Right ventricle myocardium superior (tissue), 1 donor: ENCODE data around the gene TMCO4. TPM values are rescaled to one million over a fixed set of nuclear protein-coding genes. Genes with fewer than 3 reads are reported as not detected.

Source experiments
- ATAC-seq: fragments of 200-7000 bp; cut with Tn5 transposase; one replicate; pipeline ENCODE4 v1.9.1; 2020; ENCODE audit warnings: mild to moderate bottlenecking; ENCODE audit not compliant: poor library complexity
- DNase-seq: peaks from one replicate; pipeline ENCODE4 v3.0.0-alpha.2; 2020
- intact Hi-C: fragments of 100-400 bp; cut with DNase I; formaldehyde crosslinking; loops from one replicate; pipeline ENCODE4 v1.11.2; 2022
- total RNA-seq: library from RNA; stranded (reverse); fragmentation: NEBNext Ultra II Directional; extraction: Animal tissue kit (Norgen Biotek cat#: 25700); gene quantifications from one replicate; pipeline ENCODE4 v1.2.1, GENCODE V29; 2021
- donor health status: DM: no; HTN: yes; CAD: no; lungs with severe emphysema.

Gene TMCO4
- total RNA-seq, 1 donor from 2014 or later: 8.1 TPM

GRCh38 chr1:19814681-19815503 lies 15.2 kb upstream of the TMCO4 start, which contains the start of gene RNF186:
TSS of gene RNF186 (minus strand) at chr1:19815283. CDS start at chr1:19815101, 182 bp downstream.
- DNase-seq: no peak
- peak; percentile 63 for ATAC-seq
- intact Hi-C loops: no loop called here

GRCh38 chr1:19814244-19814661 lies 14.5 kb upstream of the TMCO4 start:
- ATAC-seq: no peak
- no peak for DNase-seq
- intact Hi-C loops: no loop called here

DNA sequence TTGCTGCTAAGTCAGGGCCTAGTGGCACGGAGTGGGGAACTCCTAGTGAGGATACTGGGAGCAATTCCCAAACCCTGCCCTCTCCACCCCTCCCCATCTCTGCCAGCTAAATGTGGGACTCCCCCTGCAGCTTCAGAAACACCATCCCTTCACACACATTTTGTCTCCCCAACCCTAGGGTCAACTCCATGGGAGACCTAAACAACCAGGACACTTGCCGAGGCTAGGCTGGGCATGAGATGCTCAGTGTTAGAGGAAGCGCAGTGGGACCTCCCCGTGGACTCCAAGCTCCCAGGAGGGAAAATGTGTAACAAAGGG lies 13.9 kb upstream of the TMCO4 start:
- no peak for ATAC-seq
- intact Hi-C loops: no loop called here
- no peak for DNase-seq

GRCh38 chr1:19812875-19813642 lies 13.3 kb upstream of the TMCO4 start:
- DNase-seq (no peak), ATAC-seq (no peak)
- intact Hi-C loops: no loop called here

- DNase-seq (peak; percentile 52), ATAC-seq (peak; percentile 59)
- intact Hi-C loops: no loop called here
Observed at GRCh38 chr1:19811206-19811851, 11.6 kb upstream of the TMCO4 start.

- intact Hi-C loops: no loop called here
- ATAC-seq (no peak), DNase-seq (no peak)
Observed at GRCh38 chr1:19809044-19809750, 9.5 kb upstream of the TMCO4 start.

DNA sequence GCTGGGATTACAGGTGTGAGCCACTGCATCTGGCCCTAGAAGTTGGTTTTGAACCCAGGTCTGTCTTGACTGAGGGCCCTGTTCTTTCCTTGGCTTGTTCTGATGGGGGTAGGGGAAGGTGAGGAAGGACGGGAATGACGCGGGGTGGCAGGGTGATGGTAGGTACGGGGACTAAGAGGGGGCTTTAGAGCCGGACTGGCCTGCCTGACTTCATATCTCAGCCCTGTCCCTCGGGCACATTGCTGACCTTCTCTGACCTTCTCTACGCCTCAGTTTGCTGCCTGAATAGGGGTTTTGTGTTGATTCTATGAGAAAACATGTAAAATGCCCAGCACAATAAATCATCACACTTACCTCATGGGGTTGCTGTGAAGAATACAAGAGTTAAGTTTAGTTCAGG lies 8.6 kb upstream of the TMCO4 start:
- no peak for DNase-seq
- intact Hi-C loops: no loop called here
- no peak for ATAC-seq

GRCh38 chr1:19804831-19805251 lies 5.1 kb upstream of the TMCO4 start:
- DNase-seq (no peak), ATAC-seq (no peak)
- intact Hi-C loops: no loop called here

GRCh38 chr1:19802269-19802668 lies 2.6 kb upstream of the TMCO4 start:
- ATAC-seq (no peak), DNase-seq (no peak)
- intact Hi-C loops: no loop called here

GRCh38 chr1:19800076-19800804 lies 524 bp upstream of the TMCO4 start:
- ATAC-seq: peak; percentile 59

DNA sequence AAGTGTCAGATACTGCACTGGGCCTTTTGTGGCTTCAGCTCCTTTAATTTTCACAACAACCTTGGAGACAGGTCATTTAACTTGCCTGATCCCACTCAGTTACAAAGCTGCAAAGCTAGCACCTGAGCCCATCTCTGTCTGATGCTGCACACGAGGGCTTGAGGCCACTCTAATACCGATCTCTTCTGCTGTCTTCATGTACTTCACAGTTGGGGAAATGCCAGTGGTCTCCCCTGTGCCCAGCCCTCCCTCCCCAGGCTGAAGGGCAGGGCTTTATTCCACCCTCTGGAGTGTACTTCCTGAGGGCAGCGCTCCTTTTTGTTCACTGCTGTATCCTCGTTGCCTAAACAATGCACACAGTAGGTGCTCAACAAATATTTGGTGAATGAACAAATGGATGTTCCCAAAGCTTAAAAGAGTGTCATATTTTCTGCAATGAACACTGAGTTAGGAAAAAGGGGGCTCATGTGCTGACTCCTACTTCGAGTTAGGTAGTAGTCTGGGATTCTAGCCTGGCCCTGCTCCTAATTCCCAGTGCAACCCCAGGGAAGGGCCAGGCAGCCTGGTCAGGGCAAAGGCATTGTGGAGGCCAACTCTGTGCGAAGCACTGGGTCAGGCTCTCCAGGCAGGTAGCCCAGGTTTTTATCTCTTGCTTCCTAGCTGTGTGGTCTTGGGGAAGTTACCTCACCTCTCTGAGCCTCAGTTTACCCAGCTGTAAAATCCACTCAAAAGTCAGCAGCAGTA lies 1.1 kb downstream of the TMCO4 start:
- DNase-seq (no peak), ATAC-seq (peak; percentile 13)
- intact Hi-C loops: no loop called here

More at GRCh38 chr1:19800076-19800804, 524 bp upstream of the TMCO4 start:
- intact Hi-C loops: no loop called here
- peak; percentile 72 for DNase-seq

- DNase-seq (no peak), ATAC-seq (no peak)
- intact Hi-C loops: no loop called here
Observed at GRCh38 chr1:19797827-19798226, 1.9 kb downstream of the TMCO4 start.

DNA sequence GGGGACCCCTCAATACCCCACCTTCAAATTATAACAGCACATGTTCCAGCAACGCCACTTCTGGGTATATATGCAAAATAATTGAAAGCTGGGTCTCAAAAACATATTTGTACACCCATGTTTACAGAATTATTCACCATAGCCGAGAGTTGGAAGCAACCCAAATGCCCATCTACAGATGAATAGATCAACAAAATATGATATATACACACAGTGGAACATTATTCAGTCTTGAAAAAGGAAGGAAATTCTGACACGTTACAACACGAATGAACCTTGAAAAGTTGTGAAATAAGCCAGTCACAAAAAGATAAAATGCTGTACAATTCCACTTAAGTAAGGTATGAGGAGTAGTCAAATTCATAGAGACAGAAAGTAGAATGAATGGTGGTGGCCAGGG lies 5.1 kb downstream of the TMCO4 start:
- intact Hi-C loops: no loop called here
- ATAC-seq: no peak

DNA sequence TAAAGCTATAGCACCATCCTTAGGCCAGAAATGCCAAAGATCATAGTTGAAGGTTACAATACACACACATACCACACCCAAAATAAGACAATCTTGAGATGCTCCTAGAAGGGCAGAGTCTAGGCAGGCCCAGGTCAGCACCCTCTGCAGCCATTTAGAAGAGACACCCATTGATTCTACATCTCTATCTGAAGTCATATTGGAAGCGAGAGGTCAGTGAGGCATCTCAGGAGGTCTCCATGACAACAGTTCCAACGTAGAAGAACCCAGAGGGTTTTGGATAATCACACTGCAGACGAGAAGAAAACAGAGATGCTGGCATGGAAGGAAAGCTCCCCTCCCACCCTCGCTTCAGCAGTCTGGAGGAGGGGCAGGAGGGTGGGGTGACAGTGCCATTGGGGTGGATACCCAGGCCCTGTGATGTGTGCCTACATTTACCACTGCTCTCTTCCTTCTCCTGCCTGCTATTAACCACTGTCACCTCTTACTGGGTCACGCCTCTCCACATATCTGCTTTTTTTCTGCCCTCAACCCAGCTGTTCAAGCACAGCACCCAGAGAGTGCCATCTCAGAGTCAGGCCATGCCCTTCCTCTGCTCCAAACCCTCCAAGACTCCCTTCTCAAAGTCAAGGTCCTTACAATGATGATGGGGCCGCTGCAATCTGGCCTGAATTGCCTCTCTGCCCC lies 6.2 kb downstream of the TMCO4 start:
- no peak for DNase-seq
- no peak for ATAC-seq
- intact Hi-C loops: no loop called here

More for the DNA sequence above, 5.1 kb downstream of the TMCO4 start:
- DNase-seq: no peak

- no peak for DNase-seq
- no peak for ATAC-seq
- intact Hi-C loops: no loop called here
Observed at GRCh38 chr1:19792237-19793002, 7.3 kb downstream of the TMCO4 start.
